HG03066 (cell line): Measurements from ENCODE around the gene DMRT1.

Source experiments
- ATAC-seq: cut with Tn5 transposase; IDR thresholded peaks from one replicate; pipeline ENCODE4 v1.9.1; 2021; ENCODE audit warnings: low read depth; ENCODE audit not compliant: unreplicated experiment

The DMRT1 gene

GRCh38 chr9:841371-842209 is at the start of gene DMRT1:
Gene DMRT1 (plus strand): TSS chr9:841697. CDS start chr9:841839, 142 bp downstream.
- ATAC-seq = no peak

GRCh38 chr9:792331-793260 is 48.9 kb upstream of the DMRT1 start:
- ATAC-seq = no peak

GRCh38 chr9:794386-794785 is 47.1 kb upstream of the DMRT1 start:
- no peak for ATAC-seq

GRCh38 chr9:795869-796268 is 45.6 kb upstream of the DMRT1 start:
- no peak for ATAC-seq

GRCh38 chr9:800591-801150 is 40.8 kb upstream of the DMRT1 start:
- ATAC-seq = no peak

- no peak for ATAC-seq
Observed at GRCh38 chr9:801399-802071, 40.0 kb upstream of the DMRT1 start.

GRCh38 chr9:804026-804425 is 37.5 kb upstream of the DMRT1 start:
- no peak for ATAC-seq

GRCh38 chr9:805151-805550 is 36.3 kb upstream of the DMRT1 start:
- ATAC-seq = no peak

- no peak for ATAC-seq
Observed at GRCh38 chr9:806285-807156, 35.0 kb upstream of the DMRT1 start.

- ATAC-seq = no peak
Observed at GRCh38 chr9:811106-811531, 30.4 kb upstream of the DMRT1 start.

GRCh38 chr9:818958-819357 is 22.5 kb upstream of the DMRT1 start:
- ATAC-seq = no peak

GRCh38 chr9:826500-827280 is 14.8 kb upstream of the DMRT1 start:
- ATAC-seq = no peak

- no peak for ATAC-seq
Observed at GRCh38 chr9:840343-840742, 1.2 kb upstream of the DMRT1 start.

- ATAC-seq = no peak
Observed at GRCh38 chr9:842635-843426, 1.3 kb downstream of the DMRT1 start.

- no peak for ATAC-seq
Observed at GRCh38 chr9:843427-843785, 1.9 kb downstream of the DMRT1 start.

GRCh38 chr9:846852-847251 is 5.4 kb downstream of the DMRT1 start:
- no peak for ATAC-seq

- no peak for ATAC-seq
Observed at GRCh38 chr9:847505-847904, 6.0 kb downstream of the DMRT1 start.

- no peak for ATAC-seq
Observed at GRCh38 chr9:849431-849830, 7.9 kb downstream of the DMRT1 start.
